GM10248 (cell line): ENCODE data around the gene BUB3.
A peak's percentile ranks its signal among the peaks of the same experiment; 100 is the strongest.

ENCODE experiments used
- CTCF ChIA-PET: fragments of 300-600 bp; sonication (Branson Sonifier 250); formaldehyde crosslinking; extraction: SDS; loops from one replicate; lab custom pipeline; 2021; ENCODE audit warnings: antibody characterized with exemption; lab: Yijun Ruan, JAX
- POLR2A ChIA-PET: fragments of 350-650 bp; sonication (Branson Sonifier 250); formaldehyde crosslinking; extraction: SDS; loops from one replicate; lab custom pipeline; 2020; ENCODE audit warnings: antibody characterized with exemption; lab: Yijun Ruan, JAX
- DNase-seq: peaks from one replicate; pipeline ENCODE4 v3.0.0; 2012; ENCODE audit errors: extremely low spot score
- CTCF ChIP-seq: IDR thresholded peaks from 2 replicates; pipeline ENCODE4 v1.5.1; 2012; ENCODE audit warnings: mild to moderate bottlenecking, low read depth; ENCODE audit errors: extremely low read depth, missing control alignments, control extremely low read depth

Gene BUB3

DNA sequence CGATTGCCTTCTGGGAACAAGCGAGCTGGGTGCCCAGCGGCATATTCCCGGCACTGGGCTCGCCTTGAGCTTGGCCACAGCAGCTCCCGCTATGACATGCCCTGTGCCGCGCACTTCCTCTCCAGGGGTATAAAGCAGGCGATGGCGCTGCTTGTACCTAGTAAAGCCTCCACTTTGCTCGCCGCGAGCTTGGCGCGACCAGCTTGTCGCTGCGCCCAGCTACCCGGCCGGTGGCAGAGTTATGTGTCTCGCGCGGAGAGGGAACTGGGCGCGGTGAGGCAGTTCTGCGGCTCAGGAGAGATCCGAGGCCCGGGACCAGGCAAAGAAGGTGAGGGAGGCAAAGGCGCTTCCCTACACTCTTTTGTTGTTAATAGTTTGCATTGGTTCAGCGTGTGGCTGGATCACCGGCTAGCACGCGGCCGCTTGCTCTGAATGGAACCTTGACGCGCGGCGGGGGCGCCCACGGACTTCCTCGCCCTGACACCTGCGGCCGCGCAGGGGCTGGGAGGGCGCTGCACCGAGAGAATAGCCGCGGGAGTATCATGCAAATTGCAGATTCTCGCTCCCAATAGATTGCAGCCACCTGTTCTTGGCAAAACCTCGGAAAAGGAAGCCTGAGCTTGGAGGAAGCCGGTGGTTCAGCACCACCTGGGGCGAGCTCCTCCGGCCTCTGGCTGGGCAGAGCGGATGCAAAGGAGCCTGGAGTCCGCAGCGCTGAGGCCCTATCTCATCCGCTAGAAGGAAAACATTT is 3.0 kb upstream of the BUB3 start:
- DNase-seq, result peak; percentile 35
- TF ChIP-seq CTCF, result peak; percentile 12
- ChIA-PET CTCF (interaction anchor here (1.2 to 7.5 kb wide), 2 partner anchors 11 to 409 kb away, joined by 4 to 49 read pairs; no protein-coding TSS in a partner anchor), POLR2A (interaction anchor here (1.4 kb wide), 1 partner anchor 10 kb away, joined by 4 read pairs; no protein-coding TSS in a partner anchor)

- ChIA-PET POLR2A (interaction anchor here (1.4 kb wide), 1 partner anchor 10 kb away, joined by 4 read pairs; no protein-coding TSS in a partner anchor), CTCF (interaction anchor here (1.2 to 7.5 kb wide), 2 partner anchors 12 to 409 kb away, joined by 4 to 49 read pairs; no protein-coding TSS in a partner anchor)
- no peak for TF ChIP-seq CTCF
- DNase-seq, result no peak
Measured at GRCh38 chr10:123151737-123152135, 2.5 kb upstream of the BUB3 start.

- ChIA-PET CTCF (interaction anchor here (0.8 to 7.5 kb wide), 10 partner anchors 9 to 405 kb away, joined by 3 to 49 read pairs (median 4); no protein-coding TSS in a partner anchor), POLR2A (interaction anchor here (0.6 to 1.3 kb wide), 6 partner anchors 9 to 373 kb away, joined by 3 to 4 read pairs (median 3); no protein-coding TSS in a partner anchor)
- no peak for DNase-seq
- no peak for TF ChIP-seq CTCF
Measured at GRCh38 chr10:123153486-123154091, 613 bp upstream of the BUB3 start.

GRCh38 chr10:123154711-123155505 is 706 bp downstream of the BUB3 start:
- ChIA-PET POLR2A (interaction anchor here (1.0 to 1.3 kb wide), 2 partner anchors 18 to 244 kb away, joined by 3 to 4 read pairs; no protein-coding TSS in a partner anchor), CTCF (interaction anchor here (0.9 to 7.5 kb wide), 7 partner anchors 7 to 394 kb away, joined by 3 to 49 read pairs (median 5); no protein-coding TSS in a partner anchor)
- no peak for TF ChIP-seq CTCF
- DNase-seq, result peak; percentile 79

GRCh38 chr10:123156078-123156477 is 1.9 kb downstream of the BUB3 start:
- POLR2A ChIA-PET, result no interaction called here
- DNase-seq, result no peak
- CTCF ChIA-PET, result interaction anchor here (0.7 to 4.0 kb wide), 7 partner anchors 12 to 393 kb away, joined by 3 to 22 read pairs (median 5); no protein-coding TSS in a partner anchor
- no peak for TF ChIP-seq CTCF
